GM10248 (cell line): ENCODE measurements around the gene RAB11A.

ENCODE experiments used
- CTCF ChIA-PET: fragments of 300-600 bp; sonication (Branson Sonifier 250); formaldehyde crosslinking; extraction: SDS; loops from one replicate; lab custom pipeline; 2021; ENCODE audit warnings: antibody characterized with exemption; lab: Yijun Ruan, JAX
- POLR2A ChIA-PET: fragments of 350-650 bp; sonication (Branson Sonifier 250); formaldehyde crosslinking; extraction: SDS; loops from one replicate; lab custom pipeline; 2020; ENCODE audit warnings: antibody characterized with exemption; lab: Yijun Ruan, JAX
- DNase-seq: peaks from one replicate; pipeline ENCODE4 v3.0.0; 2012; ENCODE audit errors: extremely low spot score
- CTCF ChIP-seq: IDR thresholded peaks from 2 replicates; pipeline ENCODE4 v1.5.1; 2012; ENCODE audit warnings: mild to moderate bottlenecking, low read depth; ENCODE audit errors: extremely low read depth, missing control alignments, control extremely low read depth

Gene RAB11A

GRCh38 chr15:65925338-65925737 lies 56.0 kb downstream of the RAB11A start:
- CTCF ChIA-PET: interaction anchor here (1.4 to 1.8 kb wide), 2 partner anchors 10 to 41 kb away, joined by 3 to 4 read pairs; no protein-coding TSS in a partner anchor
- TF ChIP-seq CTCF: no peak
- no peak for DNase-seq
- POLR2A ChIA-PET: interaction anchor here (1.1 kb wide), 1 partner anchor 54 kb away, joined by 4 read pairs; no protein-coding TSS in a partner anchor

GRCh38 chr15:65926459-65926858 lies 57.2 kb downstream of the RAB11A start:
- ChIA-PET CTCF (interaction anchor here (2.2 kb wide), 1 partner anchor 9 kb away, joined by 10 read pairs; no protein-coding TSS in a partner anchor), POLR2A (no interaction called here)
- no peak for DNase-seq
- no peak for TF ChIP-seq CTCF

- CTCF ChIA-PET: interaction anchor here (2.2 kb wide), 1 partner anchor 9 kb away, joined by 10 read pairs; no protein-coding TSS in a partner anchor
- no peak for TF ChIP-seq CTCF
- POLR2A ChIA-PET: no interaction called here
- DNase-seq: peak; percentile 46
Measured at GRCh38 chr15:65926899-65927298, 57.6 kb downstream of the RAB11A start.

- POLR2A ChIA-PET: no interaction called here
- CTCF ChIA-PET: interaction anchor here (2.2 kb wide), 1 partner anchor 10 kb away, joined by 10 read pairs; no protein-coding TSS in a partner anchor
- DNase-seq: no peak
- TF ChIP-seq CTCF: no peak
Measured at GRCh38 chr15:65927545-65927944, 58.3 kb downstream of the RAB11A start.

GRCh38 chr15:65929573-65929972 lies 60.3 kb downstream of the RAB11A start:
- DNase-seq: no peak
- POLR2A ChIA-PET: no interaction called here
- no peak for TF ChIP-seq CTCF
- CTCF ChIA-PET: interaction anchor here (0.9 to 2.4 kb wide), 3 partner anchors 9 to 15 kb away, joined by 3 to 17 read pairs (median 3); no protein-coding TSS in a partner anchor

- POLR2A ChIA-PET: no interaction called here
- DNase-seq: no peak
Measured at GRCh38 chr15:65930134-65930533, 60.8 kb downstream of the RAB11A start.

More at GRCh38 chr15:65930134-65930533, 60.8 kb downstream of the RAB11A start:
- TF ChIP-seq CTCF: no peak
- CTCF ChIA-PET: interaction anchor here (2.4 kb wide), 1 partner anchor 13 kb away, joined by 17 read pairs; no protein-coding TSS in a partner anchor
